Endometrium (tissue), 2 donors: ENCODE results near the gene UBQLN4.

ENCODE experiments used
- FAIRE-seq: peaks from 2 replicates; lab custom pipeline; 2012; peaks lifted over from hg19 to GRCh38; lab: Jason Lieb, UNC
- donor health status: control.
- donor health status: control.

Gene UBQLN4

DNA sequence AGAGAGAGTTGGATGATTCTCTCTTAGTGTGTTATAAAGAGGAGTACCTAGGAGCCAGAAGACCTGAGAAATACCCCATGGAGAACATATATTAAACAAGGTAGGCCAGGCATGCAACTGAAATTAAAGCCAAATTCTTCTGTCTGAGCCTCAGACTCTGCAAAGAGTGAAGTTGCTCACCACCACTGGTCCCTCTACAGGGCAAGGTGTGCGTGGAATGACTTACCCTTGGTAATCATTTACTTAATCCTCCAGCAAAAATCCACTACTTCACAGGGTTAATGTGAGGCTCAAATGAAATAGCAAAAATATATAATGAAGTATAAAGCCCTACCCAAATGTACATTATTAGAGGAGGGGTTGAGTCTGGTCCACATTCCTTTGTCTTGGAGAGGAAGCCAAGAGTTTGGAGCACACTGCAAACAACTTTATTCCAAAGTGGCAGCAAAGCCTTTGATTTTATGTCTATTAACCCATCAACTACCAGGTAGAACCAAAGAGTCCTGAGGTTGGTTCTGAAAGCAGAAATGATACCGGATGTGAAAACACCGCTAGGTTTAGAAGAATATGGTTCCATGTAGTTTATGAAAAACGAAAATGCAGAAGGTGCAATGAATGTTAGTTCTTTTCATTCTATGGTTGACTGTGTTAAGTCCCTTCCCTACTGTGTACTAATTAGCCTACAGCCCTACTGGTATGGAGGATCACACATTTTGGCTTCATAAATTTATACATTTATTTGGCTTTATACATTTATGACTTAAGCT lies 41.4 kb downstream of the UBQLN4 start:
- FAIRE-seq: no peak

GRCh38 chr1:156009404-156009803 lies 44.2 kb downstream of the UBQLN4 start:
- no peak for FAIRE-seq

- FAIRE-seq: no peak
Observed at GRCh38 chr1:156006666-156007376, 46.8 kb downstream of the UBQLN4 start.

DNA sequence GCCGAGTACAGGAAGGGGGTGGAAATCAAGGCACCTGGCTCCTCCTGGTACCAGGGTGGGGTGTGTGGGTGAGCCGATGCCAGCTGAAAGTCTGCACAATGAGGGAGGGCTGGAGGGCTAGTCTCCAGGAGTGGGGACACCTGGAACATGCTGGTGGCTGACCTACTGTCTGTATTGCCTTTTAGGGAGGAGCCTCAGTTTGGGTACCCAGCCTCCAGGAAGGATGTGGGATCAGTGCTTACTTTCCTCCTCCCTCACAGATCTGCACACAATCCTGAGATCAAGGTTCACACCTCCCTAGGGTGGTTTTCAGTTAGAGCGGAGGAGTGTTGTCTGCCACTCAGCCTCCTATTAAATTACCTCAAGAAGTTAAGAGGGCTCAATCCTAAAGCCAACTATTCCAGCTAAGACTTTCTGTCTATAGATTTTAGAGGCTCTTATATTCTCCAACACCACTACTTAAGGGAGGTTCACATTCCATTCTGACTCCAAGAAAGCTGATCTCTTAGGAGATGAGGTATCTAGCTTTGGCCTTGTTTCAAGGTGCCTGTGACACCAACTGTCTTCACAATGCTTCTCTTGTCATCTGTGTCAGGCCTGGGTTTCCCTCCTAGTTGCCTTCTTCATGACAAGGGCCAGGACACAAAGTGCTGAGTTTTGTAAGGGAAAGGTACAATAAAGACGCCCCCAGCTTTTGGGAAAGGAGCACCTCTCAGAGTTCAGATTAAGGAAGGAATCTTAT lies 48.6 kb downstream of the UBQLN4 start:
- no peak for FAIRE-seq

- no peak for FAIRE-seq
Observed at GRCh38 chr1:156003923-156004188, 49.7 kb downstream of the UBQLN4 start.

GRCh38 chr1:156002188-156002911 lies 51.2 kb downstream of the UBQLN4 start:
- no peak for FAIRE-seq

DNA sequence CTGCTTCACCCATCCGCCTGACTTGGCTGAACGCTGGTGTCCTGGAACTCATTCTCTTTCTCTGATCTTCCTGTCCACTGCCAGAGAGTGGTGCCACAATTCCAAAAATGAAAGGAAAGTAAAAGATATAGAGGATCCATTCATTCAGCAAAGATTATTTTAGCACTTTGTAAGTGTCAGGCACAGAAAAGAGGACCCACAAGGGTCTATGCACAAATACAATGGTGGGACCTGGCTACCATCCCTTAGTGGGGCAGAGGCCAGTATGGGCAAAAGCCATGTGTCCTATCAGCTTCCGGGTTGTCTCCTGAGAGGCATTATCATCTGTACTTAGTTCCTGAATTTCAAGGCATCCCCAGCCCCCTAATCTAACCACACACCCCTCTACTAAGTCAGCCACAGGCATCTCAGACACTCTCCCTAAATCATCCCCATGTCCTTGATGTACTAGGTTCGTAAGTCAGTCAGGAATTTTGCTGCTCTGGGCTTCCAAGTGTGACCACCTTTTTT lies 51.9 kb downstream of the UBQLN4 start:
- no peak for FAIRE-seq

GRCh38 chr1:156001021-156001661 lies 52.5 kb downstream of the UBQLN4 start:
- no peak for FAIRE-seq

- FAIRE-seq: no peak
Observed at GRCh38 chr1:155999964-156000363, 53.6 kb downstream of the UBQLN4 start.

DNA sequence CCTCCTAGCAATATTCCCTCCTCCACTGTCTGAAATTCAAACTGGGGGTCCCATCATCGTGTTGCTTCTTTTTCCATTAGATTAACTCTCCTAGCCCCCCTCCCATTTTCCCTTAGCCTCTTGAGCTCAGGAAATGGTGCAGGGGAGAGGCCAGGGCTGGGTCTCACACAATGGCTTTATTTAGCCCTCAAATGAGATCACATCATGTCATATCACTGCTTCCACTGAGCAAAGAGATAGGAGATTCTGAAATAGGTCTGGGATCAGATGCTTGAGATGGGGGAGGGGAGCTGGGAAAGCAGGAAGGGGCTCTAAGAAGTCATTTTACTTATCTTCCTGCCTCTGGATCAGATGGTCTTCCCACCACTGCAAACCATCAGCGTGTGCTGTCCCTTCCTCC lies 57.4 kb downstream of the UBQLN4 start:
- FAIRE-seq: no peak

- FAIRE-seq: no peak
Observed at GRCh38 chr1:155993595-155993994, 60.0 kb downstream of the UBQLN4 start.

DNA sequence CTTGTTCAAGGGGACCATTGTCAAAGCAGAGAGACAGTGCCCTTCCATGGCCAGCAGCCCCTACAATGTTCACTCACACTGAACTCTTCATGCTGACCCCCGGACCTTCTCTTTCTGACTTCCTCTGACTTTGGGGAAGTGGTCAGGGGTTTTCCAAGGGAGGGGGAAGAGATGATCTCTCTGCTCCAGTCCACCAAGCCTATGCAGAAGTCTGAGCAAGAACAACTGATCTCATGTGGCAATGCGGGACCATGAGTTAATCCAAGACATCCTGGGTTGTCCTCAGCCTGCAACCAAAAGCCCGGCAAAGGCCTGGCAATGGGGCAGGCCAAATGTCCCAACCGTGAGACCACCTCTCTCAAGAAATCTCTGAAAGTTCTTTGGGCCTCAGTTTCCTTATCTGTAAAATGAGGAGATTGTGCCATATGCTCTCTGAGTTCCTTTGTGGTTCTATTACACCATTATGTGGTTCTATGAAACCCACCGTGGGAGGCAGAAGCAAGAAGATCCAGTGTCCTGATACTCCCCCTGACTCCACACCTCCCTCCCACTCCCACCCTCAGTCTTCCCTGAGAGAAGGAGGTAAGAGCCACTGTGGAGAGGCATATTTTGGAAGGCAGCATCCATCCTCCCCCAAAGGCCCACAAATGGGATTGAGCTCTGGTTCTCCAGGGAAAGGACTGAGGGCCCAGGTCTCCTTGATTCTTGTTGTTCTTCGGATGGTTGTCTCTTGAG lies 63.4 kb downstream of the UBQLN4 start:
- FAIRE-seq: no peak

DNA sequence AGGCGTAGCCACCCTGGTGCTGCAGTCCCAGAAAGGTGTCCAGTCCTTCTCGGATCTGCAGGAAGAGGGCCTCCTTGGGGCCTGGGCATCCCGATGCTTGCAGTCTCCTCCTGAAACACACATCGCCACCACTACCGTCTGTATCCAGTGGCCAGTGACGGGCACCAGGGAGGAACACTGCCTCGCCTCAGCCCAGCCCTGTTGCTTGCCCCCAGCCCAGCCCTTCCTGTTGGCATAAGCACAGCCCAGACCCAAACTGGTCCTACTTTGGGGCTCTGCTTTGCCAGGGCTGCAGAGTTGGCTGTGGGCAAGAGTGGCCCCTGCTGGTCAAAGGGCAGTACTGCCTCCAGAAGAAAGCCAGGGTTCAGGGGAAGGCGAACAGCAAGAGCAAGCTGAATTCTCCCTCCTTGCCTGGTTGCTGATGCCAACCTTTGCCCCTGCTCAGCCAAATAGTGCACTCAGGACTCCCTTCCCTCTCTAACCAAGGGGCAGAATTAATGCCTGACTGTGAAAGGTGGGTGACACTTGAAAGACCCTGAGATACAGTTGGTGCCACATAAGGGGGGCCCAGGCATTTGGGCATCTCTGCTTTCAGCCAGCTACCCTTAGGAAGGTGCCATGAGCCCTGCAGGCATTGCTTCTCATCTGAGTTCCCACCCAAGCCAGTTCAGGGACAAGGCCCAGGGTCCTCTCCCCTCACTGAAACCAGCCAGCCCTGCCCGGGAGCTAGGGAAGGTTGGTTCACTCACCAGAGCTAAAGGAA lies 64.2 kb downstream of the UBQLN4 start:
- FAIRE-seq: no peak
